HG03457 (cell line): ENCODE data around the gene CHSY3.

Experiments
- ATAC-seq: cut with Tn5 transposase; IDR thresholded peaks from one replicate; pipeline ENCODE4 v1.9.1; 2021; ENCODE audit warnings: moderate number of reproducible peaks; ENCODE audit not compliant: unreplicated experiment

The CHSY3 gene

GRCh38 chr5:129904102-129904666 lies at the start of gene CHSY3:
Gene CHSY3 (plus strand): TSS chr5:129904465.
- ATAC-seq: peak; percentile 66

DNA sequence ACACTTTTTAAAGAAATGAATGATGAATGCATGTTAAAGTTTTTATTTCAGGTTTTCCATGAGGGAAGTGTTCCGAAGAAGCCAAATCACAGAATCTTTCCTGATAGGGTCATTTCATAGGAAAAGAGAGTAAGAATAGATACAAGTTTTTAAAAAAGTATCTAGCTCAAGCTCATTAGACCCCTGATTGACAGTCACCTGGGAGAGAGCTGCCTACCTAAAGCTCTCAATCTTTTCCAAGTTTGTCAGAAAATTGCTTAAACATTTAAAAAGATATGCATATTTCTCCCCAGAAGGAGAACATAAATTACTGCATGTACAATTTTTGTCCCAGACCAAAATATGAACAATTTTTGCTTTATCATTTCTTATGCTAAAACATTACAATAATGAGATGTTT lies 47.9 kb upstream of the CHSY3 start:
- no peak for ATAC-seq

GRCh38 chr5:129857116-129857515 lies 47.1 kb upstream of the CHSY3 start:
- ATAC-seq: no peak

GRCh38 chr5:129858131-129858675 lies 46.1 kb upstream of the CHSY3 start:
- ATAC-seq: peak; percentile 74

DNA sequence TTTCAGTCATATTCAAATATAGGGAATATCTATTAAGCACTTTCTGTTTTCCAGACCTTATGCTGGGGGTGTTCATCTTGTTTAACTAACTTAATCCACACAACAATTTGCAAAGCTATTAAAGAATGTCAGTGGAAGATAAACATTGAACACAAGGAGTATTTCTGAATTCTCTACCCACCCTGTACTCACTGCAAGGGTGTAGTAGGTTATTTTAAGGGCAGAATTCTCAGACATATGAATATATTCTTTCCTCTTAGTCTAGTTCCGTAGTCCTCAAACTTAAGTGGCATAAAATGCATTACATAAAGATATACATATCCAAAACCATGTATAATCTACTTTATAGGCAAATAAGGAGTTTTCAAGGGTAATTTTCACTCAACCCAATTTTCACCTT lies 19.9 kb upstream of the CHSY3 start:
- no peak for ATAC-seq

GRCh38 chr5:129899454-129899853 lies 4.8 kb upstream of the CHSY3 start:
- no peak for ATAC-seq

- no peak for ATAC-seq
Observed at GRCh38 chr5:129902816-129903215, 1.4 kb upstream of the CHSY3 start.

GRCh38 chr5:129903466-129904101 lies 681 bp upstream of the CHSY3 start:
- ATAC-seq: no peak

DNA sequence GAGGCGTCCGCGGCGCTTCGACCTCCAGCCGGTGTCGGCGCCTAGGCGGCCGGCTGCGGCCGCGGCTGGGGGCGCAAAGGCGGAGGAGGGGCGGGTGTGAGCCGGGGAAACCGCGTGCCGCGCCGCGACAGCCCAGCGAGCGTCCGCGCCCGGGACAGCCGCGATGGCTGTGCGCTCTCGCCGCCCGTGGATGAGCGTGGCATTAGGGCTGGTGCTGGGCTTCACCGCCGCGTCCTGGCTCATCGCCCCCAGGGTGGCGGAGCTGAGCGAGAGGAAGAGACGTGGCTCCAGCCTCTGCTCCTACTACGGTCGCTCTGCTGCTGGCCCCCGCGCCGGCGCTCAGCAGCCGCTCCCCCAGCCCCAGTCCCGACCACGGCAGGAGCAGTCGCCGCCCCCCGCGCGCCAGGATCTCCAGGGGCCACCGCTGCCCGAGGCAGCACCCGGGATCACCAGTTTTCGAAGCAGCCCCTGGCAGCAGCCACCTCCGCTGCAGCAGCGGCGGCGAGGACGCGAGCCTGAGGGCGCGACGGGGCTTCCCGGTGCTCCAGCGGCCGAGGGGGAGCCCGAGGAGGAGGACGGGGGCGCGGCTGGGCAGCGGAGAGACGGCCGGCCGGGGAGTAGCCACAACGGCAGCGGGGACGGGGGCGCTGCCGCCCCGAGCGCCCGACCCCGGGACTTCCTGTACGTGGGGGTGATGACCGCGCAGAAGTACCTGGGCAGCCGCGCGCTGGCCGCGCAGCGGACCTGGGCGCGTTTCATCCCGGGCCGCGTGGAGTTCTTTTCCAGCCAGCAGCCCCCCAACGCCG lies 605 bp downstream of the CHSY3 start:
- ATAC-seq: peak; percentile 35

DNA sequence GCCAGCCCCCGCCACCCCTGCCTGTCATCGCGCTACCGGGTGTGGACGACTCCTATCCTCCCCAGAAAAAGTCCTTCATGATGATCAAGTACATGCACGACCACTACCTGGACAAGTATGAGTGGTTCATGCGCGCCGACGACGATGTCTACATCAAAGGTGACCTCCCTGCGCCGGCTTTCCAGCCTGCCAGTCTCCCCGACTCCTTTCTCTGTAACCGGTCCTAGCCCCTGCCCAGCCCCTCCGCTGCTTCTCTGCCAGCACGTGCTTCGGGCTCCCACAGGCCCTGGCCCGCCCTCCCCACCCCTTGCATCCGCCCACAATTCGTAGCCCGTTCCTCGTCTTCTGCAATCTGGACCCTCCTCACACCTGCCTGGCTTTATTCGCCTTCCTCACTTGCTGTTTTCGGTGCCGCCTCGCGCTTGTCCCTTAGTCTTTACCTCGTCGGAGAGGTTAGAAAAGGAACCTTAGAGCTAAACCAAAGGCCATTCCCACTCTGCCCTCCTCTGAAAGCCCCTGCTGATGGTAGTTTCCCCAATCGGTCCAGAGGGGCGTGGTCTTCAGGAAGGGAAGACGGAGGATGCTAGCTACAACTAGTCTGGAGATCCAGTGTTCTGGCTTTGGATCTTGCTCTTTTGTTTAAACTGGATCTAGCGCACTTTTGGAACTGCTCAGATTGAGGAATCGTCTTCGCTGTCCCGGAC lies 1.4 kb downstream of the CHSY3 start:
- no peak for ATAC-seq

DNA sequence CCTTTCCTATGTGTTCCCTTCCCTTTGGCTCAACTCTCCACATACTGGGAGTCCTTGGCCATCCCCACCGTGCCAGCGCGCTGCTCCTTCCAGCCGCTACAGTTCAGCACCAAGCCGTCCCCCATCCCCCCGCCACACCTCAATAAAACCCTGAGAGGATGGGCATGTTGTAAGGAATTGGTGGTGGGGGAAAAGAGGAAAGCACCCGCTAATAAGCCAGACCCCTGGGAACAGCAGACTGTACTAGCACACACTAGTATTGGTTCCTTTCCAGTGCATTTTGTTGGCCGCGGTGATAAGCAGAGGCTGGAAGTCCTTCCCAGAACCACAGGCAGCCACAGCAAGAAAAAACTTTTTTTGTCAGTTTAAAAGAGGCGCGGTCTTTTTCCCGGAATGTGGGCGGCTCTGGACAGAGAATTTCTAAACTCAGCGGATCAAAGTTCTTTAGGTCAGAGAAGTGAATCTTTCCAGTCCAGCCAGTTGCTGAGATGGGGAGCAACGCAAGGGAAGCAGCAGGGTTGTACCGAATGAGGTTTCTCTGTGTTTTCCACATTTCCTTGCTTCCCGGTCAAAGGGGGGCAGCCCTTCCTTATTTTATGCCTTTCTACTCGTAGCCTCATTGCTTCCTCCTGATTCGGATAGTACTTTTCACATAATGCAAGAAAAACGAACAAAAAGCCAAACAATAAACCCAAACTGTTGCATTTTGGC lies 2.1 kb downstream of the CHSY3 start:
- no peak for ATAC-seq

DNA sequence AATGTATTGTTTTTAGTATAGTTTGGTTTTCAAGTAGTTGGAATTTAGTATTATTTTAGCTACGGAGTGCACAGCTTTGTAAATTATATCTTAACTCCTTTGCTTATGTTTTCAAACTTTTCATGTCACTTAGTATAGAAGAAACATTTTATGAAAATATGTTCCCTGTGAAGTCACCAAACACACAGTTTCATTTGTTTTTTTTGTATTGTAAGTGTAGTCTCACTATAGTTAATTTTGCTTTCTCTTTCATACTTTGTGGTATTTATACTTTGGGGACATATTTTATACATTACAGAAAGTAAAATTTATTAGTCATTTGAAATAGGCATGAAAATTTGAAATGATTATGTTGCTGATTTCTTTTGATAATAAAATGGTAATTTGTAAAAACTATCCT lies 5.0 kb downstream of the CHSY3 start:
- ATAC-seq: no peak

GRCh38 chr5:129912601-129913255 lies 8.5 kb downstream of the CHSY3 start:
- no peak for ATAC-seq

DNA sequence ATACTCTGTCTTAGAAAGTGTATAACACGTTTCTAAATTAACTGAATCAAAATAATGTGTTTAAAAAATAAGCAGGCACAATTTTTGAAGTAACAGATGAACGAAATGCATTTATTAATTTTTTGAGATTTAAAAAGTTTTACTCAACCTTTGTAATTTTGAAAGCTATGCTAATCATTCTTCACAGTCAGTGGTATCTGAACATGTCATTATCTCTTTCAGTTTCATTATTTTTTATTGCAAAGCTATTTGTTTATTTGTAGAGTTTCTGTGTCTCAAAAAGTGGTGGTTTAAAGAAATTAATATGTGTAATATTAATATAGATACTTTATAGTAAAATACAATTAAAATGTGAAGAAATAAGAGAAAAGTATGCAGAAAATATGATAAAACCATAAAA lies 11.2 kb downstream of the CHSY3 start:
- ATAC-seq: no peak

DNA sequence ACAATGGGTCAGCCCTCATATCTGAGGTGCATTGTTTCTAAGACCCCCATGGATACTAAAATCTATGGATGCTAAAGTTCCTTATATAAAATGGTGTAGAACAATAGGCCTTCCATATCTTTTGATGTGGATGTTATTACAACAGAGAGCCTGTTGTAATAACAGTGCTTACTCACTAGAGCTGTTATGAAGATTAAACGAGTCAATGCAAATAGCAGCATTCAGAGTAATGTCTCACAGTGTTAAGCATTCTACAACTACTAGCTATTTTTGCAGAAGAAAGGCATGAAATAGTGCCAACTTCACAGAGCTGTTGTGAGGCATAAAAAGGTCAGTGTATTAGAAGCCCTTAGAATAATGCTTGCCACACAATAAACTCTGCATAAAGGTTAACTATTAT lies 13.0 kb downstream of the CHSY3 start:
- no peak for ATAC-seq

GRCh38 chr5:129921204-129921603 lies 16.9 kb downstream of the CHSY3 start:
- no peak for ATAC-seq

GRCh38 chr5:129930221-129930620 lies 26.0 kb downstream of the CHSY3 start:
- ATAC-seq: no peak

DNA sequence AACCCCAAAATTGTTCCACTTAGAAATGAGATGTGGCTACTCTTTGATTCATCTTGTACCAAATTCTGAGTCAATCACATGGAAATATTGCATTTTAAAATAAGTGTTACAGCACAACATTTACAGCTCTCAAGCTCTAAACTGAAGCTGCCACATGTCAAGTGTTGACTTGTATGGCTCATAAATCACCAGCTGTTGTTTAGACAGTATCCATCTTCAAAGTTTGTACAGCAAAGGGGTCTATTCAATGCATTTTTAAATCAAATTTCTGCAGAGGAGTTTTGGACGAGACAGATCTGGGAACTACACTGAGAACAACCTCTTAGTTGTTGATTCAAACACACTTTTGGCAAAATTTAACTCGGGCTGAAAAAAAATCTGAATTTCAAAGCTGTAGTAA lies 31.4 kb downstream of the CHSY3 start:
- ATAC-seq: no peak

DNA sequence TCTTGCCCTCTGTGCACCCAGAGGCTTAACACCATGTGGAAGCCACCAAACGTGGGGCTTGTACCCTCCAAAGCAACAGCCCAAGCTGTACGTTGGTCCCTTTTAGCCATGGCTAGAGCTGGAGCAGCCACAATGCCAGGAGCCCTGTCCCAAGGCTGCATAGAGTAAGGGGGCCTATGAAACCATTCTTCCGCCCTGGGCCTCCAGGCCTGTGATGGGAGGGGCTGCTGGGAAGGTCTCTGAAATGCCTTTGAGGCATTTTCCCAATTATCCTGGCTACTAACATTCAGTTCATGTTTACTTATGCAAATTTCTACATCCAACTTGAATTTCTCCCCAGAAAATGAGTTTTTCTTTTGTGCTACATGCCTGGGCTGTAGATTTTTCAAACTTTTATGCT lies 33.8 kb downstream of the CHSY3 start:
- no peak for ATAC-seq

GRCh38 chr5:129943936-129944335 lies 39.7 kb downstream of the CHSY3 start:
- no peak for ATAC-seq
